HepG2 (cell line): ENCODE measurements around the gene WNK2. TPM values are rescaled to one million over a fixed set of nuclear protein-coding genes. Genes with fewer than 3 reads are reported as not detected.
A peak's percentile ranks its signal among the peaks of the same experiment; 100 is the strongest.

Source experiments
- ATAC-seq: fragments of 200-7000 bp; cut with Tn5 transposase; 3 replicates; pipeline ENCODE4 v1.9.1; 2020; ENCODE audit warnings: mild to moderate bottlenecking, moderate library complexity
- BruUV-seq: library from RNA; stranded (reverse); fragments of 400-500 nt; replicated peaks from 2 replicates; lab custom pipeline; 2021; lab: Mats Ljungman, UMichigan
- CTCF ChIA-PET: fragments of 300-600 bp; formaldehyde crosslinking; extraction: SDS; loops from one replicate; lab custom pipeline; 2021; ENCODE audit warnings: low total read pairs, inconsistent platforms, low intra/inter-chr PET ratio; lab: Yijun Ruan, JAX
- POLR2A ChIA-PET: fragments of 350-600 bp; sonication (Branson Sonifier 250); formaldehyde crosslinking; loops from one replicate; lab custom pipeline; 2020; ENCODE audit warnings: antibody characterized with exemption, inconsistent platforms; lab: Yijun Ruan, JAX
- DNase-seq: peaks from one replicate; pipeline ENCODE4 v3.0.0-alpha.2; 2015; ENCODE audit warnings: low spot score
- FAIRE-seq: peaks from 3 replicates; lab custom pipeline; 2011; peaks lifted over from hg19 to GRCh38; lab: Jason Lieb, UNC
- H2AFZ ChIP-seq: one replicate; pipeline ENCODE4 v1.6.1; 2011; ENCODE audit warnings: low read length, inconsistent platforms
- H3K27ac ChIP-seq: fragments of 300-600 bp; 3 replicates; pipeline ENCODE4 v1.8.0; 2011; ENCODE audit warnings: mixed run types, mild to moderate bottlenecking, mixed read lengths, low read length, inconsistent platforms; ENCODE audit not compliant: insufficient read depth; ENCODE audit errors: extremely low read length
- H3K27me3 ChIP-seq, 2 experiments: fragments of 200-600 bp in 1 of 2; 2 replicates in 1 of 2; 3 replicates in 1 of 2; pipeline versions ENCODE4 v1.6.0 to v1.8.0; 2011; ENCODE audit warnings: low read length in 2 of 2, mild to moderate bottlenecking in 2 of 2, moderate library complexity in 2 of 2, inconsistent platforms in 1 of 2; ENCODE audit not compliant: insufficient read depth in 2 of 2, control insufficient read depth in 1 of 2
- H3K36me3 ChIP-seq, 2 experiments: fragments of 200-600 bp in 1 of 2; replicated peaks in 1 of 2; 2 replicates in 1 of 2; 3 replicates in 1 of 2; pipeline versions ENCODE4 v1.5.1 to v1.8.0; 2011; ENCODE audit warnings: low read length in 2 of 2, inconsistent platforms in 1 of 2; ENCODE audit not compliant: insufficient read depth in 2 of 2, control insufficient read depth in 1 of 2
- H3K4me1 ChIP-seq: 2 replicates; pipeline ENCODE4 v1.5.1; 2012; ENCODE audit warnings: low read length, inconsistent platforms; ENCODE audit not compliant: insufficient read depth
- H3K4me2 ChIP-seq: 2 replicates; pipeline ENCODE4 v1.6.0; 2011; ENCODE audit warnings: low read depth, low read length, inconsistent platforms
- H3K4me3 ChIP-seq, 3 experiments: fragments of 200-600 bp in 1 of 3; sonication (generic), shearing (Covaris generic) in 1 of 3; replicated peaks in 1 of 3; 2 replicates each; pipeline ENCODE4 v1.5.1; 2011 to 2016; ENCODE audit warnings: low read length in 3 of 3, inconsistent platforms in 2 of 3, low read depth in 2 of 3, mild to moderate bottlenecking in 2 of 3, control low read depth in 1 of 3, mixed read lengths in 1 of 3; ENCODE audit not compliant: insufficient read depth in 1 of 3
- H3K79me2 ChIP-seq: one replicate; pipeline ENCODE4 v1.6.1; 2011; ENCODE audit warnings: low read length, inconsistent platforms; ENCODE audit not compliant: insufficient read depth
- H3K9ac ChIP-seq: 2 replicates; pipeline ENCODE4 v1.6.0; 2011; ENCODE audit warnings: mild to moderate bottlenecking, low read depth, low read length, inconsistent platforms; ENCODE audit not compliant: insufficient read depth
- H3K9me3 ChIP-seq: 2 replicates; pipeline ENCODE4 v1.5.1; 2012; ENCODE audit warnings: mild to moderate bottlenecking, low read length
- H4K20me1 ChIP-seq: 2 replicates; pipeline ENCODE4 v1.6.0; 2011; ENCODE audit warnings: inconsistent platforms, mild to moderate bottlenecking, low read length, moderate library complexity; ENCODE audit not compliant: insufficient read depth
- FOSL2 ChIP-seq: sonication (generic); formaldehyde crosslinking; IDR thresholded peaks from 2 replicates; pipeline ENCODE4 v1.4.0; 2020; ENCODE audit warnings: missing genetic modification reagents
- FOXA1 ChIP-seq, 2 experiments: fragments of 450-650 bp in 1 of 2; sonication (generic) in 1 of 2; formaldehyde crosslinking in 1 of 2; IDR thresholded peaks; 2 replicates each; pipeline versions ENCODE4 v1.4.0 to v1.6.1; 2016 to 2020; ENCODE audit warnings: missing genetic modification reagents in 1 of 2
- MBD4 ChIP-seq: IDR thresholded peaks from 2 replicates; pipeline ENCODE4 v1.6.1; 2012; ENCODE audit warnings: low read length, inconsistent platforms, borderline replicate concordance
- RBAK ChIP-seq: sonication (generic); formaldehyde crosslinking; IDR thresholded peaks from 2 replicates; pipeline ENCODE4 v1.5.1; 2020; ENCODE audit warnings: mild to moderate bottlenecking, missing genetic modification reagents
- U2AF1 ChIP-seq: fragments of 200-400 bp; formaldehyde crosslinking; optimal IDR thresholded peaks from 2 replicates; pipeline ENCODE3; 2017; ENCODE audit warnings: mild to moderate bottlenecking, low read depth, low read length
- YEATS2 ChIP-seq: sonication (generic); formaldehyde crosslinking; IDR thresholded peaks from 2 replicates; pipeline ENCODE4 v1.4.0; 2020; ENCODE audit warnings: missing genetic modification reagents, borderline replicate concordance
- ZNF33B ChIP-seq: sonication (generic); formaldehyde crosslinking; IDR thresholded peaks from 2 replicates; pipeline ENCODE4 v1.5.1; 2020; ENCODE audit warnings: mild to moderate bottlenecking, missing genetic modification reagents
- WGBS: methylation state at CpG from one replicate; pipeline ENCODE4 v1.1.6; 2017; ENCODE audit warnings: low lambda C conversion rate; 5-methylcytosine and 5-hydroxymethylcytosine counted together
- in situ Hi-C: cut with HindIII; loops from 2 replicates; pipeline ENCODE4 v1.10.0; 2017; ENCODE audit warnings: low pct_unique_long_range_greater_than_20kb; ENCODE audit not compliant: extremely low pct_ligation_motif_present
- intact Hi-C: fragments of 100-400 bp; cut with micrococcal nuclease; formaldehyde crosslinking; loops from one replicate; pipeline ENCODE4 v1.10.0; 2022; ENCODE audit not compliant: unreplicated experiment
- polyA plus RNA-seq, 8 experiments: library from polyadenylated mRNA; depleted of rRNA in 3 of 8; stranded (reverse) in 7 of 8; unstranded in 1 of 8; fragments of >200 nt; fragmentation: Illumina TruSeq in 4 of 8; extraction: Trizol in 4 of 8; gene quantifications; 2 replicates each; pipeline versions ENCODE4 v1.2.1 to v1.2.3, GENCODE V29; 2011 to 2016; ENCODE audit warnings: low read depth in 4 of 8, missing spikeins in 1 of 8, mixed read lengths in 1 of 8; ENCODE audit not compliant: insufficient read depth in 1 of 8
- total RNA-seq, 5 experiments: library from RNA; depleted of rRNA; stranded (reverse); fragments of >200 nt; fragmentation: Illumina TruSeq; extraction: Trizol; gene quantifications; 2 replicates each; pipeline ENCODE4 v1.2.3, GENCODE V29; 2016; ENCODE audit warnings: low read depth in 1 of 5
- TF ChIP-seq, protein P1 (sequence below): sonication (generic); formaldehyde crosslinking; IDR thresholded peaks from 2 replicates; pipeline ENCODE4 v1.5.1; 2020; ENCODE audit warnings: mild to moderate bottlenecking, missing genetic modification reagents, moderate library complexity
- TF ChIP-seq, protein P2 (sequence below): sonication (generic); formaldehyde crosslinking; IDR thresholded peaks from 2 replicates; pipeline ENCODE4 v1.9.0; 2022; ENCODE audit warnings: missing genetic modification reagents, mild to moderate bottlenecking, borderline replicate concordance
- TF ChIP-seq, protein P3 (sequence below): sonication (generic); IDR thresholded peaks from 2 replicates; pipeline ENCODE4 v1.6.1; 2016; ENCODE audit warnings: low read depth, borderline replicate concordance

WNK2 gene
- total and polyA plus RNA-seq, 2 of the 13 experiments (the other 11 are each of a cell fraction or from before 2014, with no cell fraction given), result 10.5 to 12.0 TPM

DNA sequence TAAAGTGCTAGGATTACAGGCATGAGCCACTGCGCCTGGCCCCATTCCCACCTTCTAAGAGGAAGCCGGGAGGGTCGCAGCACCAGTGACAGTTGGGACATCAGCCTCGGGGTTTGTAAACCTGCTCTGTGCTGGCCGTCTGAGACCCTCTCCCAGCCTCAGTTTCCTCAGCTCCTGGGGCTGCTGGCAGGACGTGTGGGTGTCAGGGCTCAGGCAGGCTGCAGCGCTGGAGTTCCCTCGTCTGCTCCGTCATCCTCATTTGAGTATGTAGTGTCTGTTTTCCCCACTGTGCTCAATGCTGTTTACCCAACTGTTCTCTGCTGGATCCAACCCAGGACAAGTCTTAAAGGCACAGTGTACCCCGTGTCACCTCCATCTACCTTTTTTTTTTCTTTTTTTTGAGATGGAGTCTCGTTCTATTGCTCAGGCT lies 47.9 kb upstream of the WNK2 start:
- no peak for DNase-seq
- BruUV-seq, result no TSS peak
- in situ Hi-C loops (no loop called here), intact Hi-C loops (no loop called here)
- Histone ChIP-seq H3K27me3 (peaks cover 3 to 6% of the 10 kb centered on the region in 2 experiments; a peak in 1 of 5 replicates), H3K36me3 (peaks cover 0 to 2% of the 10 kb centered on the region in 2 experiments; a peak in 2 of 5 replicates), H3K9ac (no peak overlapping the region), H3K27ac (no peak overlapping the region), H3K4me1 (peaks cover 77% of the 10 kb centered on the region), H3K79me2 (peaks cover 25% of the 10 kb centered on the region), H3K4me2 (peak overlapping the region; percentile 65), H2AFZ (no peak overlapping the region), H3K9me3 (no peaks in the 10 kb centered on the region), H3K4me3 (peak overlapping the region in 2 of 3 experiments; percentile 7 to 54; a peak in 3 of 6 replicates), H4K20me1 (no peaks in the 10 kb centered on the region)
- CTCF ChIA-PET, result no interaction called here
- TF ChIP-seq YEATS2 (no peak), U2AF1 (no peak), FOSL2 (CRISPR knock-in tag) (no peak), MBD4 (no peak), FOXA1 (IDR thresholded peaks at IDR 0.05) (no peak), FOXA1 (CRISPR knock-in tag; IDR thresholded peaks at IDR 0.05) (peak; percentile 67), RBAK (CRISPR knock-in tag) (no peak), ZNF33B (CRISPR knock-in tag) (no peak)
- TF ChIP-seq, protein P1, sequence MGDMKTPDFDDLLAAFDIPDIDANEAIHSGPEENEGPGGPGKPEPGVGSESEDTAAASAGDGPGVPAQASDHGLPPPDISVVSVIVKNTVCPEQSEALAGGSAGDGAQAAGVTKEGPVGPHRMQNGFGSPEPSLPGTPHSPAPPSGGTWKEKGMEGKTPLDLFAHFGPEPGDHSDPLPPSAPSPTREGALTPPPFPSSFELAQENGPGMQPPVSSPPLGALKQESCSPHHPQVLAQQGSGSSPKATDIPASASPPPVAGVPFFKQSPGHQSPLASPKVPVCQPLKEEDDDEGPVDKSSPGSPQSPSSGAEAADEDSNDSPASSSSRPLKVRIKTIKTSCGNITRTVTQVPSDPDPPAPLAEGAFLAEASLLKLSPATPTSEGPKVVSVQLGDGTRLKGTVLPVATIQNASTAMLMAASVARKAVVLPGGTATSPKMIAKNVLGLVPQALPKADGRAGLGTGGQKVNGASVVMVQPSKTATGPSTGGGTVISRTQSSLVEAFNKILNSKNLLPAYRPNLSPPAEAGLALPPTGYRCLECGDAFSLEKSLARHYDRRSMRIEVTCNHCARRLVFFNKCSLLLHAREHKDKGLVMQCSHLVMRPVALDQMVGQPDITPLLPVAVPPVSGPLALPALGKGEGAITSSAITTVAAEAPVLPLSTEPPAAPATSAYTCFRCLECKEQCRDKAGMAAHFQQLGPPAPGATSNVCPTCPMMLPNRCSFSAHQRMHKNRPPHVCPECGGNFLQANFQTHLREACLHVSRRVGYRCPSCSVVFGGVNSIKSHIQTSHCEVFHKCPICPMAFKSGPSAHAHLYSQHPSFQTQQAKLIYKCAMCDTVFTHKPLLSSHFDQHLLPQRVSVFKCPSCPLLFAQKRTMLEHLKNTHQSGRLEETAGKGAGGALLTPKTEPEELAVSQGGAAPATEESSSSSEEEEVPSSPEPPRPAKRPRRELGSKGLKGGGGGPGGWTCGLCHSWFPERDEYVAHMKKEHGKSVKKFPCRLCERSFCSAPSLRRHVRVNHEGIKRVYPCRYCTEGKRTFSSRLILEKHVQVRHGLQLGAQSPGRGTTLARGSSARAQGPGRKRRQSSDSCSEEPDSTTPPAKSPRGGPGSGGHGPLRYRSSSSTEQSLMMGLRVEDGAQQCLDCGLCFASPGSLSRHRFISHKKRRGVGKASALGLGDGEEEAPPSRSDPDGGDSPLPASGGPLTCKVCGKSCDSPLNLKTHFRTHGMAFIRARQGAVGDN (CRISPR knock-in tag), result 0 out of 2 replicates have a peak, but pooled peaks have one; percentile 26
- TF ChIP-seq, protein P2, sequence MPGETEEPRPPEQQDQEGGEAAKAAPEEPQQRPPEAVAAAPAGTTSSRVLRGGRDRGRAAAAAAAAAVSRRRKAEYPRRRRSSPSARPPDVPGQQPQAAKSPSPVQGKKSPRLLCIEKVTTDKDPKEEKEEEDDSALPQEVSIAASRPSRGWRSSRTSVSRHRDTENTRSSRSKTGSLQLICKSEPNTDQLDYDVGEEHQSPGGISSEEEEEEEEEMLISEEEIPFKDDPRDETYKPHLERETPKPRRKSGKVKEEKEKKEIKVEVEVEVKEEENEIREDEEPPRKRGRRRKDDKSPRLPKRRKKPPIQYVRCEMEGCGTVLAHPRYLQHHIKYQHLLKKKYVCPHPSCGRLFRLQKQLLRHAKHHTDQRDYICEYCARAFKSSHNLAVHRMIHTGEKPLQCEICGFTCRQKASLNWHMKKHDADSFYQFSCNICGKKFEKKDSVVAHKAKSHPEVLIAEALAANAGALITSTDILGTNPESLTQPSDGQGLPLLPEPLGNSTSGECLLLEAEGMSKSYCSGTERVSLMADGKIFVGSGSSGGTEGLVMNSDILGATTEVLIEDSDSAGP (CRISPR knock-in tag), result peak; percentile 96
- TF ChIP-seq, protein P3, sequence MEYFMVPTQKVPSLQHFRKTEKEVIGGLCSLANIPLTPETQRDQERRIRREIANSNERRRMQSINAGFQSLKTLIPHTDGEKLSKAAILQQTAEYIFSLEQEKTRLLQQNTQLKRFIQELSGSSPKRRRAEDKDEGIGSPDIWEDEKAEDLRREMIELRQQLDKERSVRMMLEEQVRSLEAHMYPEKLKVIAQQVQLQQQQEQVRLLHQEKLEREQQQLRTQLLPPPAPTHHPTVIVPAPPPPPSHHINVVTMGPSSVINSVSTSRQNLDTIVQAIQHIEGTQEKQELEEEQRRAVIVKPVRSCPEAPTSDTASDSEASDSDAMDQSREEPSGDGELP, result peak; percentile 65; the same call in 1 of the 2 replicates
- no peak for FAIRE-seq
- POLR2A ChIA-PET, result interaction anchor here (1.0 to 7.5 kb wide), 3 partner anchors 10 to 18 kb away, joined by 4 to 195 read pairs (median 16); no protein-coding TSS in a partner anchor
- 32% methylated on average over 6 of the region's 11 CpGs for WGBS
- ATAC-seq, result no peak
